ENCODE results near the gene PLXDC1.
"Not testable (repeated sequence)": the region's sequence is repeated elsewhere in the genome, so short reads cannot be mapped to it uniquely, and the experiment has no call there.

PLXDC1 gene

DNA sequence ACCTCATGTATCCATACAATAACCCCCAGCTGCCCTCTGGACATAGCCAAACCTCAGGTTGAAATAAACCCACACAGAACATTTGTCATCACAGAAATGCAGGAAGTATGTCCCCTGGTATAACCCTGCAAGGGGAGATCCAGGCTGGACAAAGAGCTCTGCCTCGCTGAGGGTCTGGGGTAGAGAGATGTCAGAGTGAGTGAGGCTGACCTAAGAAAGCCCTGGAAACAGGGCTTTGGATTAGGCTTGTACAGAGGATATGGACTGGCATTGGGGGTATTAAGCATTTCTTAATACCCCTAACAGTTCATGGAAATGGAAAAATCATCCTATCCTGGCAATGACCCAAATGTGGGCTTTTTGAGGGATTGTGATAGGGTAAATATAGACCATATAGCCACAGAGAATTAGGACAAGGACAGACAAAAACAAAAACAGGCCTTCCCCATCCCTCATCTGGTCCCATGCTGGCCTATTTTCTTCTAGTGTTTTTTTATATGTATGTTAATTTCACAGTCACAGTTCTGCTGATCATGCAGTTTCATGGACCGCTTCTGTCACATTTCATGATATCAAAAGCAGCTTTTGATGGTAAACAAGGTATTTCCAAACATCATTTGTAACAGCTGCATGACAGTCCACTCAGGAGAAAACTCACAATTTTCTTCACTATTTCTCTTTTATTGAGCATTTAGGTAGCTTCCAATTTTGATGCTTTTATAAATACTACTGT lies 26.1 kb downstream of the PLXDC1 start:
- DNase-seq (ENCODE audit: low read depth) = no peak

DNA sequence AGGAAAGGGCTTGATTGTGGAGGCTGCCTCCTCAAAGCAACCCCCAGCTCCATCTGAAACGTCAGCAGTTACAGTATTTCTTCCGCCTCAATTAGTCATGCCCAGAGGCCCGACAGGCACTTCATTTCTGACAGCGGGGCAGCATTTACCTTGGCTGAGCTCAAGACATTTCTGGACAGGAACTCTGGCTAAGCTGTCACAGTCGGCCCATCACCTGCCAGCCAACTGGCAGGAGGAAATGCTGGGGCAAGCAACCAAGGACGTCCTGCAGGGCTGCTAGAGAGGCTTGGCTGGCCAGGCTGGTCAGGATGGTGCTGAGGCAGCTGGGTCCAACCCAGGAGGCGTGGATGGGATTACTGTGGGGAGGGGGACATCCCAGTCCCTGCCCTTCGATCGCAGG lies 27.8 kb downstream of the PLXDC1 start:
- no peak for DNase-seq (ENCODE audit: low read depth)

DNA sequence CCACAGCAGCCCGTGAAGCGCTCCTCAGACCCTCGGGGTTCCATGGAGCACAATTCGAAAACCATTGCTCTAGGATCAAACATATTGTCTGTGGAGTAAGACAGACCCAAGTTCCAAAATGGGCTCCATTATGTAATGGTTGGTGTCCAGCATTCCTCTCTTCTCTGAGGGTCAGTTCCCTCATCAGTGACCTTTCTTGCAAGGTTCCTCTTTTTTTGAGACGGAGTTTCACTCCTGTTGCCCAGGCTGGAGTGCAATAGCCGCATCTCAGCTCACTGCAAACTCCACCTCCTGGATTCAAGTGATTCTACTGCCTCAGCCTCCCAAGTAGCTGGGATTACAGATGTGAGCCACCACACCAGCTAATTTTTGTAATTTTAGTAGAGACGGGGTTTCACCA lies 28.4 kb downstream of the PLXDC1 start:
- no peak for DNase-seq (ENCODE audit: low read depth)

DNA sequence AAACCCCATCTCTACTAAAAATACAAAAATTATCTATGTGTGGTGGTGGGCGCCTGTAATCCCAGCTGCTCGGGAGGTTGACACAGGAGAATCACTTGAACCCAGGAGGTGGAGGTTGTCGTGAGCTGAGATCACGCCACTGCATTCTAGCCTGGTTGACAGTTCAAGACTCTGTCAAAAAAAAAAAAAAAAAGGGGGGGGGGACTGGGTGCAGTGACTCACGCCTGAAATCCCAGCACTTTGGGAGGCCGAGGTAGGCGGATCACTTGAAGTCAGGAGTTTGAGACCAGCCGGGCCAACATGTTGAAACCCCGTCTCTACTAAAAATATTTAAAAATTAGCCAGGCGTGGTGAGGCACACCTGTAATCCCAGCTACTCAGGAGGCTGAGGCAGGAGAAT lies 29.5 kb downstream of the PLXDC1 start:
- not testable (repeated sequence) for DNase-seq (ENCODE audit: low read depth)

- DNase-seq (ENCODE audit: low read depth) = no peak
Measured at GRCh38 chr17:39118674-39119419, 32.6 kb downstream of the PLXDC1 start.

GRCh38 chr17:39116224-39116623 lies 35.2 kb downstream of the PLXDC1 start:
- DNase-seq (ENCODE audit: low read depth) = no peak

DNA sequence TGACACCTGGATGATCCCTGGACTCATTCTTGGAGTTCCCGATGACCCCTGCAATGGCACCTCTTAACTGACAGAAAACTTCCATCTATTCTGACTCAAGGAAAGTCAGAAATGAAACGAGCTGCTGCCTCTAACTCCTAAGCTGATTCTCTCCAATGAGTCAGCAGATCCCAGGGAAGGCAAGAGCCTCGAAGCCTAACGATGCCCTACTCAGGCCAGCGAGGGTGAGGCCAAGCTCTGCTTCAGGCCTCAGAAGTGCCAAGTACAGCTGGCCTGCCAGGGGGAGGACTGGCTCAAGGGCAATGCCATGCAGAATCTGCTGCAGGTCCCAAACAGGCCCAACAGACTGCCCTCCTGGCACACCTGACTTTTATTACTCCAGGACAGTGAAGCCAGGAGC lies 36.3 kb downstream of the PLXDC1 start:
- DNase-seq (ENCODE audit: low read depth) = peak; percentile 40

- peak; percentile 45 for DNase-seq (ENCODE audit: low read depth)
Measured at GRCh38 chr17:39114723-39115122, 36.7 kb downstream of the PLXDC1 start.

DNA sequence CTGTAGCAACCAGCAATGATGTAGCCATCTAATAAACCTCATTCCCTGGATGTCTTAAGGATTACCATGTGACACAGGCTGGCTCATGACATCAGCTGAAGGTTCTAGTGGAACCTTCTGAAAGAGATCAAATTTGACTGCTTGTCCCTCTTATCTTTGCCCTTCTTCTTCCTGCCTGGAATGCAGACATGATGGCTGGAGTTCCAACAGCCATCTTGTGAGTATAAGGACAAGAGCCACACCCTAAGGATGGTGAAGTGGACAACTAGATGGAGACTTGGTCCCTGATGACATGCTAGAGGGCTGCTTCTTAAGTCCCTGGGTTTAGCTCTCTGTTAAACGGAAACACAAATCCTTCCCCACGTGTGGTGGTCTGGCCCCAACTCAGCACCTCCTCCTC lies 37.6 kb downstream of the PLXDC1 start:
- DNase-seq (ENCODE audit: low read depth) = no peak

GRCh38 chr17:39110435-39111136 lies 40.9 kb downstream of the PLXDC1 start:
- no peak for DNase-seq (ENCODE audit: low read depth)

DNA sequence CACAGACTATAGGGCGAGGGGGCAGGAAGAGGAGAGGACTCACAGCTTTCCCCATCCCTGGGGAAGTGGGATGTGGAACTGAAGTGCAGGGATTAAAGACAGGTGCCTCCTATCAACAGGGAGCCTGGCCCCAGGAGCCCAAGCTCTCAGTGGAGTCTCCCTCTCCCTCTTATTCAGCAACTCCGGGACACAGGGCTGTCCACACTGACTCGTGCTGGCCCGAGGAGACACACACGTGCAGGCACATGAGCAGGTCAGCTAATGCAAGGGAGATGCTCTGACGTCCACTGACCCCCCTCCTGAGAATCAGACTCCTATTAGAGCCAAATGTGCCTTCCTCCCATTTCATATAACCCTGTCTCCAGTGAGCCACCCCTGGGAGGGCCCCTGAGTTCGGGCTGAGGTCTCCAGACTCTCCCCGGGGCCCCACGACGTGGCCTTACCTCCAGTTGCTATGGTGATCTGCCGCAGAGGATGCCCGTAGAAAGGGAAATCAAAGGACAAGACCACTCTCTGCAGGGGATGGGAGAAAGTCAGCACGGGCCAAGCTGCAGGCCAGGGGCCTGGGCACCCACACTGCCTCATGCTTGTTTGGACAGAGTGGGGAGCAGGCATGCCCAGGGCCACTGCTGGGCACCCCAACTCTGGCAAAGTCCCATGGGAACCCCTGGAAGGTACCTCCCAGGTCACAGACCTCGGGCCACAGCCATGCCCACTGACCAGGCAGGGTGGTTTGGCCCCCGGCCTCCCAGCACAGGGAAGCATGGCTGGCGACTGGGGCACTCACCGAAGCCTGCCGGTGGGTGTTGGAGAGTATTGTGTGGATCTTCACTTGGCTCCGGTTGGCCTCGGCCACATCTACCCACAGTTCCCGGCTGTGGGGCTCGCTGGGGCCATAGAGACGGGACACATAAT lies 42.7 kb downstream of the PLXDC1 start:
- DNase-seq (ENCODE audit: low read depth) = no peak

DNA sequence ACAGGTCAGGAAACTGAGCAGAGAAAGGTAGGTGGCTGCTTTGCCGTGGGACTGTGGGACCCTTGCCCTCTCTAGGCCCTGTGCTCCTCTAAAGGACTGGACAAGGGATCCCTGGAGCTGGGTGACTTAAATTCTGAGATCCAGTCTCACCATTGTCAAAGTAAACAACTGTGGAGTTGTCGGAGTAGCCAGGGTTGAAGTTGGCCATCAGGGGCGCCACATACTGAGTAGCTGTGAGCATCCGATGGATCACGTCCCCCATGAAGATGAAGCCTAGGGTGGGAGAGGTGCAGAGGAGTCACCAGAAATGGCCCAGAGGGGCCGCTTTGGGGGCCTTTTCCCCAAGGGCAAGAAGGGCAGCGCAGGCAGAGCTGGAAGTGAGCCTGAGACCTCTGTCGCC lies 43.5 kb downstream of the PLXDC1 start:
- DNase-seq (ENCODE audit: low read depth) = no peak

DNA sequence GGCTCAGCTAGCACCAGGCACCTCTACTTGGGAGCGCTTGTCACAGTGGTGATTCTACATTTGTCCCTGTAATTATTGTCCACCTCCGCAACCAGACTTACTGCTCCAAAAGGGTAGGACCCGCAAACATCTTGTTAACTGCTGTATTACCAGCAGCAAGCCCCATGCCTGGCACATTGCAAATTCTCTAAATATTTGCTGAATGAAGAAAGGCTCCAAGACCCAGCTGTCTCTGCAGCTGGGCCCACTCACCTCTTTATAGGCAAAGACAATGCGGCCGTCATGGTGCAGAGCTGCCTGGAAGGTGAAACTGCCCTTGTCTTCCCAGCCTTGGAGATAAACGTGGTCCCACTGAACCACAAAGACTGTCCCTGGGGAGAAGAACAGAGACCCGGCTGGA lies 44.3 kb downstream of the PLXDC1 start:
- no peak for DNase-seq (ENCODE audit: low read depth)

- DNase-seq (ENCODE audit: low read depth) = no peak
Measured at GRCh38 chr17:39105705-39106104, 45.7 kb downstream of the PLXDC1 start.

- DNase-seq (ENCODE audit: low read depth) = no peak
Measured at GRCh38 chr17:39104657-39105056, 46.8 kb downstream of the PLXDC1 start.

DNA sequence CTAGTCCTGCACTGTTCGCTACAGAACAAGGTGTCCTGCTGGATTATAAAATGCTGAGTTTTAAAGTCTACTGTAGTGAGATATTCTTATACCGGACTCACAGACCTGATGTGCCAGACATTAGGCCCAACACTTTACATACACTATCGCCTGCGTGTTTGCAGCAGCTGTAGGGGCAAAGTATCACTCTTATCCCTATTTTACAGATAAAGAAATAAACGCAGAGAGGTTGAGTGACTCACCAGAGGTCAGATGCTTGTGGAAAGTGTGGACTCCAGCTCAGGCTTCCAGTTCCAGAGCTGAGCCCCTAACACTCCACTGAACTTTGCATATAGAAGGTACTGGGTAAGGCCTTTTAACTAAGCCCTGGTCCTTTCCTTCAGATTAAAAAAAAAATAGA lies 47.4 kb downstream of the PLXDC1 start:
- no peak for DNase-seq (ENCODE audit: low read depth)

DNA sequence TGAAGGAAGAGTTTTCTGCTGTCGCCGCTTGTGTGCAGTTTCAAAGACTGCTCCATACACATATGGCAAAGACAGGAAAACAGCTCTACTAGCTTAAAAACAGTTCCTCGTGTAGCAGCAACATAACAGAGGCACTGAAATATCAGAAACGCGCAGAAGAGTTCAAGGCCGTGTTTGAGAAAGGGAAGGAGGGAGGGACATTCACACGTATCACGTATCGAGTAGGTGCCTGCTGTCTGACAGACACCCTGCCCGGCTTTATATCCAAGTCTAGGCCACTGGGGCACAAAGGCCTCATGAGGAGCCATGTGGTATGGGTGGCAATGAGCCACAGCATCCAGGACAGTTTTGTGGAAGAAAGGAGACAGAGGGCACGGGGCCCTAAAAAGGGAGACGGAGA lies 50.3 kb downstream of the PLXDC1 start:
- no peak for DNase-seq (ENCODE audit: low read depth)

DNA sequence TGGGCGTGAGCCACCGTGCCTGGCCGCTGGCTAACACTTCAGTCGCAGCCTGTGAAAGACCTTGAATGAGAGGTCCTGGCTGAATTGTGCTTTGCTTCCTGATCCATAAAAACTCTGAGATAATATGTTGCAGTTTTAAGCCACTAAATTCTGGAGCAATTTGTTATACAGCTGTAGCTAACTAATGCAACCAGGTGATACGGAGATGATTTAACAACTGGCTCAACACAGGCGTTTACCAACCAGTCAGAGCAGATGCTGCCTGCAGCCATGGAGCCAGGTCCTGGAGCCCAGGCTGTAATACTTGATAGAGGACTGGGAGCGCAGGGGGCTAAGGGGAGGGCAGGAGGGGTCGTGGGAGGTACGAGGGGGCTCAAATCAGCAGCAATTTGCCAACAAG lies 50.9 kb downstream of the PLXDC1 start:
- DNase-seq (ENCODE audit: low read depth) = no peak

- DNase-seq (ENCODE audit: low read depth) = peak; percentile 10
Measured at GRCh38 chr17:39099663-39100286, 51.7 kb downstream of the PLXDC1 start.

GRCh38 chr17:39098588-39098987 lies 52.8 kb downstream of the PLXDC1 start:
- no peak for DNase-seq (ENCODE audit: low read depth)

DNA sequence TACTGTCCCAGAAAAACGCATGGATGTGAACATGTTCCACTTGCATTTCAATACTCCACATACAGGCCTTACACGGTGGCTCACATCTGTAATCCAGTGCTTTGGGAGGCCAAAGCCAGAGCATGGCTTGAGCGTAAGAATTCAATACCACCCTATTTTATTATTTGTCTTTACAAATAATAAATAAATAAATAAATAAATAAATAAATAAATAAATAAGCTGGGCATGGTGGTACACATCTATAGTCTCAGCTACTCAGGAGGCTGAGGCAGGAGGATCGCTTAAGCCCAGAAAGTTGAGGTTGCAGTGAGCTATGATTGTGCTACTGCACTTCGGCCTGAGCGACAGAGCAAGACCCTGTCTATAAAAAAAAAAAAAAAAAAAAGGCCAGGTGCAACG lies 53.9 kb downstream of the PLXDC1 start:
- no peak for DNase-seq (ENCODE audit: low read depth)

DNA sequence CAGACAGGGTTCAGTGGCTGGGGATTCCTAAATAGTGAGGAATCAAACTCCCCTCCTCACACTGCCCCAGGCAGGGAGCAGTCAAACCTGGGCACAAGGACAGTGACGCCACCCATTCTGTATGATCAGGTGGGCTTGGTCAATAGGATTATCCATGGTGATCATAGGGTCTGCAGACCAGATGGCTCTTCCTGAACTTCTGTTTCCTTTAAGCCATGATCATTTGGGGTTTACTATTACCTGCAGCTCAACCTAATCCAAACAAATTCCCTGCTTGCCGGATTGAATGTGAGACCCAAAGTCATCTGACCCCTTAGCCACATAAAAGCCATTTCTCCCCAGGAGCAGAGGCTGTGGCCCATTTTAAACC lies 54.3 kb downstream of the PLXDC1 start:
- no peak for DNase-seq (ENCODE audit: low read depth)
